GM18517 (cell line): Measurements from ENCODE around the gene GIGYF2.
A peak's percentile ranks its signal among the peaks of the same experiment; 100 is the strongest.
"Not testable (repeated sequence)": the region's sequence is repeated elsewhere in the genome, so short reads cannot be mapped to it uniquely, and the experiment has no call there.

Experiments
- ATAC-seq: cut with Tn5 transposase; IDR thresholded peaks from one replicate; pipeline ENCODE4 v1.9.1; 2021; ENCODE audit warnings: mild to moderate bottlenecking, moderate library complexity; ENCODE audit not compliant: unreplicated experiment

Gene GIGYF2

DNA sequence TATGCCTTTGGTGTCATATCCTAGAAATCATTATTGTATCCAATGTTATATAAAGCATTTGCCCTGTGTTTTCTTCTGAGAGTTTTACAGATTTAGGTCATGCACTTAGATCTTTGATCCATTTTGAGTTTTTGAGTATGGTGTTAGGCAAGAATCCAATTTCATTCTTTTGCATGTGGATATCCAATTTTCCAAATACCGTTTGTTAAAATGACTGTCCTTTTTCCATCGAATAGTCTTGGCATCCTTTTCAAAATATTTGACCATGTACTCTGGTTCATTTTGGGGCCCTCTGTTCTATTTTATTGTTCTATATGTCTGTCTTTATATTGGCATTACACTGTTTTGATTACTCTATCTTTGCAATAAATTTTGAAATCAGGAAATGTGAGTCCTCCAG lies 103.0 kb downstream of the GIGYF2 start:
- ATAC-seq: no peak

DNA sequence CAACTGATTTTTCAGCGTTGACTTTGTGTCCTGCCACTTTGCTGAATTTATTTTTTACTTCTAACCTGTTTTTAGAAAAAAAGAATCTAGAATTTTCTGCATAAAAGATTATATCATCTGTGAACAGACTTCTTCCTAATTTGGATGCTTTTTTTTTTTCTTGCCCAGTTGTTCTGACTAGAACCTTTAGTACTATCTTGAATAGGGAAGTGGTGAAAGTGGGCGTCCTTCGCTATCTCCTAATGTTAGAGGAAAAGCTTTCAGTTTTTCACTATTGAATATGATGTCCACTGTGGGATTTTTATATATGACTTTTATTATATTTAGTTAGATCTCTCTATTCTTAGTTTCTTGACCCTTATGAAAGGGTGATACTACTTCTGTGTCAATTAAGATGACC lies 105.0 kb downstream of the GIGYF2 start:
- no peak for ATAC-seq

DNA sequence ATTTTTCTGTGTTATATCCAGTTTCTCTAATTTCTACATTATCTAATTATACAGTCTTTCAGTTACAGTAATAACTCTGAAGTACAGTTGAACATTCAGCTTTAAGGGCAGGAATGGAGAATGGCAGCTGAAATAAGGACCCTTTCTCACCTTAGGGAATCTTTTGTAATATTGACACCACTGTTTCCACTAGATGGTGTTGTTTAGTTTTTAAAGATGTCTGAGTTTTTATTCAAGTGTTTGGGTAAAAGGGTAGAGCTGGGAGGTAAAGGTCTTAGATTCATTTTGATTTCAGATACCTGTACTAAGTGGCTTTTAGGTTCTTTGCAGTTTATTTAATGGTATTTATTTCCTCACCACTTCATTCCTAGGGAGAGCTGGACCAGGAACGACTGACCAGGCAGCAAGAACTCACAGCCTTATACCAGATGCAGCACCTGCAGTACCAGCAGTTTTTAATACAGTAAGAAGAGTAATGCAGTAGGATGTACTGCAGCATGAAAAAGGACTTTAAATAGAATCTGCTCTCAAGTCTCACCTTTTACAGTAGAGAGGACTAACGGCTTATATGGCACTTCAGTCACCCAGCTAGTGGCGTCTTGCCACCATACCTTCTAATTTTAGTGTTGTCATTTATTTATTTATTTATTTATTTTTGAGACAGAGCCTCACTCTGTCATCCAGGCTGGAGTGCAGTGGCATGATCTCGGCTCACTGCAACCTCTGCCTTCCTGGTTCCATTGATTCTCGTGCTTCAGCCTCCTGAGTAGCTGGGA lies 112.4 kb downstream of the GIGYF2 start:
- ATAC-seq: no peak

DNA sequence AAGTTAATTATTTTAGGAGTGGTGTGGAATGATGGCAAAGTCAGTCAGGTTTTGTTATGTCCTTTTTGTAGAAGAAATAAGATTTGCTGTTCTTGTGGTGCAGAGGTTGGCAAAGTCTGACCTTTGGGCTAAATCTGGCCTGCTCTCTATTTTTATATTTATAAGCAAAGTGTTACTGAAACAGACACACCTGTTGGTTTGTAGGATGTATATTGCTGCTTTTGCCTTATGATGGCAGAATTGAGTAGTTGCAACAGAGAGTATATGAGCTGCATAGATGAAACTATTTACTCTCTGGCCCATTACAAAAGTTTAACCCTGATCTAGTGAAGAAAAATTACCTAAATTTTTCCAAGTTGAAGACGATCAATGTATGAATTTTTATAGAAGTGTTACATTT lies 113.3 kb downstream of the GIGYF2 start:
- no peak for ATAC-seq

DNA sequence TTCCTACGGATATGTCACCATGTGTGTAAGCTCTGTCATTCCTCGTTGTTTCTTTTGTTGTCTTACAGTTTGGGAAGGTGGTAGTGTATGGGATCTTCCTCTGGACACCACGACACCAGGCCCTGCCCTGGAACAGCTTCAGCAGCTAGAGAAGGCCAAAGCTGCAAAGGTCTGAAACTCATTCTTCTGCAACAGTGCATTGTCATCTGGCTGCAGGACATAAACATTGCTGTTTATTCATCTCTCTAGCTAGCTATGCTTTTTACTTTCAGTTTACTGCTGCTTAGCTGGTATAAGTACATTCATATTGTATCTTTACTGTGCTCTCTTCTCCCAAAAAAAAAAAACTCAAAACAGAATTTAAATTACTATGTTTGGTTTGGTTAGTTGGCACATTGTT lies 118.4 kb downstream of the GIGYF2 start:
- no peak for ATAC-seq

DNA sequence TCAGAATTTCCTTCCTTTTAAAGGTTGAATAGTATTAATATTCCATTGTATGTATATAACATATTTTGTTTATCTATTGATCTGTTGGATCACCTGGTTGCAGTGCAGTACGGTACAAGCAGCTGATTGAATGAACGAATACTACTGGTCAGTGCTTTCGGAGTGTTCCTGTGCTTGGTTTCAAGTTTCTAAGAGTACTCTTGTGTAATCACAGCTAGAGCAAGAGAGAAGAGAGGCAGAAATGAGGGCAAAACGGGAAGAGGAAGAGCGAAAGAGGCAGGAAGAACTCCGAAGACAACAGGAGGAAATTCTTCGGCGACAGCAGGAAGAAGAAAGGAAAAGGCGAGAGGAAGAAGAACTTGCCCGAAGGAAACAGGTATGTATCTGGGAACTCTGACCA lies 119.5 kb downstream of the GIGYF2 start:
- ATAC-seq: no peak

DNA sequence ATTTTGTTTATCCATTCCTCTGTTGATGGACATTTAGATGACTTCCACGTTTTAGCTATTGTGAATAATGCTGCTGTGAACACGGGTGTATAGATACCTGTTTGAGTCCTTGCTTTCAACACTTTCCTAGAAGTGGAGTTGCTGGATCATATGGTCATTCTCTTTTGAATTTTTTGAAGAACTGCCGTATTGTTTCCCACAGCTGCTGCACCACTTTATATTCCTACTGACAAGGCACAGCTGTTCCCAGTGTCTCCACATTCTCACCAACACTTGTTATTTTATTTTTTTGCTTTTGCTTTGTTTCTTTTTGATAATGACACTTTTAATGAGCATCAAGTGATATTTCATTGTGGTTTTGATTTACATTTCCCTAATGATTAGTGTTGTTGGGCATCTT lies 120.6 kb downstream of the GIGYF2 start:
- no peak for ATAC-seq

DNA sequence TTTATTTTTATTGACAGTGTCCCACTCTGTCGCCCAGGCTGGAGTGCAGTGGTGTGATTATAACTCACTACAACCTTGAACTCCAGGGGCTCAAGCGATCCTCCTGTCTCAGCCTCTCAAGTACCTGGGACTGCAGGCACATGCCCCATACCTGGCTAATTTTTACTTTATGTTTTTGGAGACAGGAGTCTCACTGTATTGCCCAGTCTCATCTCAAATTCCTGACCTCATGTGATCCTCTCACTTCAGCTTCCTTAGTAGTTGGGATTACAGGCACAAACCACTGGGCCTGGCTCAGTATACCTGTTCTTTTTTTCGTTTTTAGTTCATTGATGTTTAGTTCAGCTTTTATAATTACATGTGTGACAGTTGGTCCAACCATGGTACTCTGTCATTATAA lies 132.9 kb downstream of the GIGYF2 start:
- no peak for ATAC-seq

DNA sequence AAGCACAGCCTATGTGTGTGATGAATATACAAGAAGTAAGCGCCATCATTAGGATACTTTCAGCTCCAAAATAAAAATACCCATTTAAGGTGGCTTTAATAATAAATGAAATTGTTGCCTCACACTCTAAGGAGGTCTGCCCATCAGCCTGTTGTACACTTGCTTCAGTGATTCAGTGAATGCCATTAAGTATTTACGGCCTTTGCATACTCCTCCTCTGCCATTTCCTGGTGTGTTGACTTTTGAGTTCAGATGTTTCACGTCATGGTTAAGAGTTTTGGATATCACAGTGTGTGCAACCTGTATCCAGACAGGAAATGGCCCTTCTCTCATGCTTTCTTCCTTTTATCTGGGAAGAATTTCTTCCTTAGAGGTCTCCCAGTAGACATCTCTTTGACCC lies 134.4 kb downstream of the GIGYF2 start:
- ATAC-seq: no peak

DNA sequence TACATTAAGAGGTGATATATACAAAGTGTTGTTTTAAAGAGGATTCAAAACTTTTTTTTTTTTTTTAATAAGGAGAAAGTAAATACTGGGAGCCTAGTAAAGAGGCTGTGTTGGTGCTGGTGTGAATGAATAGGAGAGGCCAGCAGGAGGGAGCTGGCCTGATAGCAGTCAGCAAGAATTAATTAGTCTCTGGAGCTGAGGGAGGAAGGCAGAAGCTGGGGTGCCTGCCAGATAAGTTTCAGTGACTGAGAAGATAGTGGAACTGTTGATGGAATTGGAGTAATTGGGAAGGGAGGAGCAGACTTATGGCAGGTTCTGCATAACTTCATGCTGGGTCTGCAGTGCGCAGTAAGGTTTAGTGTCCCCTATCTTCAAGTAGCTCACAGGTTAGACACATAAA lies 136.7 kb downstream of the GIGYF2 start:
- no peak for ATAC-seq

DNA sequence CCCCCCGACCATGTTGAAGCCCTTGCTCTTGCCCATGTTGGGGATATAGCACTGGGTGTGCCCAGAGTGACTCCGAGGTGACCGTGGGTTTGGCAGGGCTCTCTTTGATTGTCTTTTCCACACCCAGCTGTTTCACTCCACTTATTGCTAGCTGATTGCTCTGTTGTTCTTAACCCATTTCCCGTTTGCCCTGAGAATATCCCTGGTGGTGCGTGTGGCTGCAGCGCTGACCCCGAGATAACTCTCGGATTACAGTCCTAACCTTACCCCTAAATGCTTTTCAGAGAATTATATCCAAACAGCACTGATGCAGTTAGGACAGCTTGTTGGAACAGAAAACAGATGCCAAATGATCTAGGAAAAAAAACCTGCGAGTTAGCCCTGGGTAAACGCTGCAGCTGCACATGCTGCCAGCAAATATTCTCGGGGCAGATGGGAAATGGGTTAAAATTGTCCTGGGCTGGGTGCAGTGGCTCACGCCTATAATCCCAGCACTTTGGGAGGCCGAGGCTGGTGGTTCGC lies 138.6 kb downstream of the GIGYF2 start:
- no peak for ATAC-seq

DNA sequence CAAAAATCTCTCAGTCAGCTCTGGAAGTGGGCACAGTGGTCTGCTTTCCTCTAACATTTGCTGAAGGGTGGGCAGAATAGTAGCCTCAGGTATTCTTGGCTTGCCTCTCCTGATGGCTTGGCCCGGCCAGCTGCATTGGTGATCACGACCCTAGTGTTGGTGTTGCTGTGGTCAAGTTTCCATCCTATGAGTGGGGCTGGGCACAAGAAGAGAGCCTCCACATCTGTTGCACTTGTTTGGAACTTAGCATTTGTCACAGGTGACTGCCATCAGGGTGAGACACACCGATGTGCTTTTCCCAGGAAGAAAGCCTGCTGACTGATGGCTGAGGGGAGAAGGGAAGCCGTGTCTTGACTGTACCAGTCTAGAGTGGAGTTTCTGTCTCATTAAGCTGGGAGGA lies 139.8 kb downstream of the GIGYF2 start:
- ATAC-seq: no peak

DNA sequence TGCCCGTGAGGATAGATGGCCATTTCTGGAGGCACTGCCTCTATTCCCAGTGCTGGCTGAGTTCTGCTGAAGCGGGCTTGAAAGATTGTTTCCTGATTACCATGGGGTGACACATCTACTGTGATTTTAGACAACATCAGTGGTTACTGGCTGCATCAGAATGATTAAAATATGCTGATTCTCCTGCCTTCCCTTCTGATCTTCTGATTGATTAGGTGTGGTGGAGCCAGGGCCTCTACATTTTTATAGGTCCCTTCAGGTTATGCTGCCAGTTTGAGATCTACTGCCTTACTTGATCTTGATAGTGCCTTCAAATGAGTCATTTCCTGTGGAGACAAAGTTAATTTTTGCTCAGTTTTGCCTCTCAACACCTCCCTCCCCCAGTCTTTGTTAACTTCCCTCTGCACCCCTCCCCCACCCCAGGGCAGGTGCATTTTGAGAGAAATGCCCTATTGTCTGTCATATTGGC lies 141.3 kb downstream of the GIGYF2 start:
- ATAC-seq: peak; percentile 81

DNA sequence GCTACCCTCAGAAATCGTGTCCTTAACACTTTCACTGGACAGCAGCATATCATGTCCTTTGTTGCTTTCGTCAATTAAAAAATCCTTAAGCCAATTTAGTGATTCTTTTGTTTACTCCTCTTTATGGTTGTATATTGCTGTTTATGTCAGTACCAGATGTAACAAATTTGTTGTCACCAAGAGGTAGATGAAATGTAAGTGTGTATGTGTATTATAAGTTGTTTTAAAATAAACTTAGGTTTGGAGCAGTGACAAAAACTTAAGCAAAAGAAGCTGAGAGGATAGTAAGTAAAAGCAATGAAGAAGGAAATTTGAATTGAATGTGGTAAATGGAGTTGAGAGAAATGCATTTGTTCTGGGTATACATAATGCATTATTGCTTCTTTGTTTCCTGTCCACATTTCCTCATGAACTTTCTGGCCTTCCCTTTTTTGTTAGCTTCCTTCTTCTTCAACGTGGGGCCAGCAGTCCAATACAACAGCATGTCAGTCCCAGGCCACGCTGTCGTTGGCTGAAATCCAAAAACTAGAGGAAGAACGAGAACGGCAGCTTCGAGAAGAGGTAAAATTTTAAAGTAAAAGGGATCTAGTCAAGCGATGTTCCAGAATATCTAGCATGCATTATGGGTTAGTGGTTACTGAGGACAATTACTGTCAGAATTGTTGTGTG lies 142.4 kb downstream of the GIGYF2 start:
- no peak for ATAC-seq

DNA sequence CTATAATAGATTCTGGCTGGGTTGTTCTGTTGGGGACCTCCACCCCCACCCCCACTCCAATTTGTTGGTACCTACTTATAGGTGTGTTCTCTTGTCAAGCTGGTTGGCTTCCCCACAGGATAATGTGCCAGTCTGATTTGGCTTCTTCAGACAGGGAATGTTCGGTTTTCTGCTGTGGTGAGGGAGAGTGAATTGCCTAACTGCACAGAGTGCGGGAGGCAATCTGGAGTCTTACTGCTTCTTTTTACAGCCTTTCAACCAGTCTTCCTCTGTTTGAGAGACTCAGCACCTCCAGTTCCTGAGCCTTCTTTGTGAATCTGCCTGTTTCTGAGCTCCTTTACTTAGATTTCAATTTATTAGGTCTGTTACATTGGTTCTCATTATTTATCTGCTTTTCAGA lies 145.6 kb downstream of the GIGYF2 start:
- ATAC-seq: no peak

DNA sequence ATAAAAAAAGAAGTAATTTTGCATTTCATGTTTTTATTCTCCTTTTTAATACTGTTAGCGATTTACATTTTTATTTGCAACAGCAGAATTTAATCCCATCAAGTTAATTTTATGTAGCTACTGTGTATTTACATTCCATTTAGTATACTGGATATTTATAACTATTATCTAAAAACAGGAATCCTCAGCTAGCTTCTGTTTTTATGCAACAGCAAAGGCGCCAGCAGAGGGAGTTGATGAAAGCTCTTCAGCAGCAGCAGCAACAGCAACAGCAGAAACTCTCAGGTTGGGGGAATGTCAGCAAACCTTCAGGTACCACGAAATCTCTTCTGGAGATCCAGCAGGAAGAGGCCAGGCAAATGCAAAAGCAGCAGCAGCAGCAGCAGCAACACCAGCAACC lies 146.7 kb downstream of the GIGYF2 start:
- no peak for ATAC-seq

DNA sequence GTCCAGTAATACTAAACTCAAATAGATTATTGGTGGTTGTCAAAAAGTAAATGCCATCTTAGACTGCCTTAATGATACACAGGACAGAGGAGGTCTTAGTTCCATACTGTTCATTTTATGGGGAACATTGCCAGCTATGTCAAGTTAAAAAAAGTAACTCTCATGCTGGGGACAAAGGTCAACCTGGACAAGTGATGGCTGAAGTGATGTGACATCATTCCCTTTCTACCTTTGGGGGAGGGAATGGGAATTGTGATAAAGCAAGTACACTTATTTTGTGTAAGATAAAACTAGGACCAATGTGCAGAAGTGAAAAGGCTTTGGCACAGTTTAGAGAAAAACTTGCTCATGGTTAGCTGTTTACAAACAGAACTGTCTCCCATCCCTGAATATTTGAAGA lies 148.9 kb downstream of the GIGYF2 start:
- ATAC-seq: no peak

DNA sequence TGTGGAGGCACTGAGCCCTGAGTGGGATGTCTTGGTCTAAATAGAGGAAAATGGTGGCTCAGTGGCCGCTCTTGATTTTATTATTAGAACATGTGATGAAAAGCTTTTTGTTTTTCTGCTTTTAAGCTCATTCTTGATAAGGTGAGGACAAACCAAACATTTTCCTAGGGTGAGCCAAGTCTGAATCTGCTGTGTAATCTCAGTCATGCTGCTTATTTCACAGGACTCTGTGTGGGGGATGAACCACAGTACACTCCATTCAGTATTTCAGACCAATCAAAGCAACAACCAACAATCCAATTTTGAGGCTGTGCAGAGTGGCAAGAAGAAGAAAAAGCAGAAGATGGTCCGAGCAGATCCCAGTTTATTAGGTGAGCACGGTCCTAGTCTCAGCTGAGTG lies 152.9 kb downstream of the GIGYF2 start:
- ATAC-seq: no peak

DNA sequence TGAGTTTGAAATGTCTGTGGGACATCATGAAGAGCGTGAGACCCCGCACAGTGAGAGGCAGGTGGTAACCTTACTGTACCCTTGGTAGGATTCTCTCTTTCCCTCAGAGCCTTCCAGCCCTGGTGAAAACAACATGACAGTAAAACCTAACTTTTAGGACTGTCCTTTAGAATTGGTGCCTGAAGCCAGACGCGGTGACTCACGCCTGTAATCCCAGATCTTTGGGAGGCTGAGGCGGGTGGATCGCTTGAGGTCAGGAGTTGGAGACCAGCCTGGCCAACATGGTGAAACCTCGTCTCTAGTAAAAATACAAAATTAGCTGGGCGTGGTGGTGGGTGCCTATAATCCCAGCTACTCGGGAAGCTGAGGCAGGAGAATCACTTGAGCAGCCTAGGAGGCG lies 154.9 kb downstream of the GIGYF2 start:
- ATAC-seq: not testable (repeated sequence)

DNA sequence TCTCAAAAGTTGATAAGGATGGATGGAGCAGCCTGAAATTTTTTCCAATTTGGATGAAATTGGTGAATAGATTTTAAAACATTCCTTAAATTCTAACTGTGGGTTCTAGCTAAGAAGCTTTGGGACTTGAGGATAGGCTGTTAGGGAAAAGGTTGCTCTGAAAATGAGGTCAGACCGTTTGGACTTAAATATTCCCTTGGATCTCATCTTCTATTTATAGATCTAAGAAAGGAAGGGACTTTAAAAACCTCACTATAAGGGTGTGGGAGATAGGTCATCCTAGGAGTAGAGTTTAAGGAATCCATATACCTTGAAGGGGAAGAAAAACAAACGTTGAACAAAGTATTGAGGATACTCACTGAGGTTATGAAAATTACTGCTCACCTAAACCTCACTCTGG lies 155.5 kb downstream of the GIGYF2 start:
- ATAC-seq: no peak

DNA sequence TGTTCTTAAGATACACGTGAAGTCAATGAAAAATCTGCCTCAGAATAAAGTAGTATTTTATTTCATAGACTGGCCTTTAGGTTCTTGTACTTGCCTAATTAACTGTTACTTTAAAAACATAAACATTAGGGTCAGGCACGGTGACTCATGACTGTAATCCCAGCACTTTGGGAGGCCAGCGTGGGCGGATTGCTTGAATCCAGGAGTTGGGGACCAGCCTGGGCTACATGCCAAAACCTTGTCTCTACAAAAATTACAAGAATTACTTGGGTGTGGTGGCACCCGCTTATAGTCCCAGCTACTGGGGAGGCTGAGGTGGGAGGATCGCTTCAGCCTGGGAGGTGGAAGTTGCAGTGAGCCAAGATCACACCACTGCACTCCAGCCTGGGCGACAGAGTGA lies 157.0 kb downstream of the GIGYF2 start:
- no peak for ATAC-seq

DNA sequence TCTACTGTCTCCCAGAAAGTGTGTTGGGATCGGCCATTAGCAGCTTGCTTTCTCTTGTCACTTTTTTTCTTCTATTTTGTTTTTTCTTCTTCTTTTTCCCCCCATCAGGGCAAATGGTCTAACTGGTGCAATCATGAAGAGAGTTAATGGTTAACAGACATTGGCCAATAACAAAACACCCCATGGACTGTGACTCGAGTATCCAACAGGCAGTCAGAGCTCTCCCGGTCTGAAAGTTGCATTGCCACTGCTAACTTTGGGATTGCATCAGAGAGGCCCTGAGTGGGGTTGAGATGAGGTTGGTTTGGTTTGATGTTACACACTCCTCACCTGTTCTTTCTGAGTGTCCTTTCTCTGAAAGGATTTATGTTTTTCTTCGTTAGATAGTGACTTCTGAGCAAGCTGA lies 160.0 kb downstream of the GIGYF2 start:
- no peak for ATAC-seq
